ENCODE data around the gene SFT2D2.
"Not testable (repeated sequence)": the region's sequence is repeated elsewhere in the genome, so short reads cannot be mapped to it uniquely, and the experiment has no call there.

The SFT2D2 gene

DNA sequence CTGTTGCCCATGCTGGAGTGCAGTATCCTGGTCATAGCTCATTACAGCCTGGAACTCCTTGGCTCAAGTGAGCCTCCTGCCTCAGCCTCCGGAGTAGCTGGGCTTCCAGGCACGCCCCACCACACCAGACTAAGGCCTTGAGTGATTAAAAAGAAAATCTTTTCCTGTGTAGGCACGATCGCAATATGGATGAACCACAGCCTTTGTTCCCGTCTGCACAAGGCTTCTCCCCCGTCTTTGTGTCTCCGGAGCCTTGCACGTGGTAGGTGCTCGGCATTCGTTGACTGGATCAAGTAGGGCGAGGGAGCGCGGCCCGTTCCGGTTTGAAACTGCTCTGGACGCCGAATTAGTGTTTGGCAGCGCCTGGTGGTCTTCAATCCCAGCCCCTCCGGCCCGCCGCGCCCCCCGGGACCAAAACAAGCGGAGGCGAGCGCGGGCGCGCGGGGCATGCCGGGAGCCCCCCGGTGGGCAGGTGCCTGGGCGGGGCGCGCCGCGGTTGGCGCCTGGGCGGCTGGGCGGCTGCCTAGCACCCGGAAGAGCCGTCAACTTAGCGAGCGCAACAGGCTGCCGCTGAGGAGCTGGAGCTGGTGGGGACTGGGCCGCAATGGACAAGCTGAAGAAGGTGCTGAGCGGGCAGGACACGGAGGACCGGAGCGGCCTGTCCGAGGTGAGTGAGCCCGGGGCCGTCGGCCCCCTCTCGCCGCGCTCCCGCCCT lies at the start of gene SFT2D2:
TSS of gene SFT2D2 (plus strand) at position 529 of the 715 bp plus-strand sequence. CDS start at position 605, 76 bp downstream.
- DNase-seq (ENCODE audit: low spot score): peak; percentile 99

DNA sequence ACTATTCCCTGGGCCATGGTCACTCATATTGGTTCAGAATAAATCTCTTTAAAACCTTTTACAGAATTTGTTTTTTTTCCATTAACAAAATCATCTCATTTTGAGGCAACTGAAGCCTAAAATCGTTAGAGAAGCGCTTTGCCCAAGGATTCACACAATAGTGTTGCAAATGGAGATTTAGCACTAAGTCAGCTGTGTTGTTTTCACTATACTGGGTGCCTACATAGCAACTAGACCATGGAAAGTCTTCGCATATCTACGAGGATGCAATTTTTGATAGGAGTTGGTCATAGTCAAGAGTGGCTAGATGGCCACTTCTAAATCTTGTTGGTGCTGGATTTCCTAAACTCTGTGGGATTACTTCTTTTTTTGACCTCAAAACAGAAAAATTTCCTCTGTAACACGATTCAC lies 47.6 kb upstream of the SFT2D2 start:
- DNase-seq (ENCODE audit: low spot score): no peak

DNA sequence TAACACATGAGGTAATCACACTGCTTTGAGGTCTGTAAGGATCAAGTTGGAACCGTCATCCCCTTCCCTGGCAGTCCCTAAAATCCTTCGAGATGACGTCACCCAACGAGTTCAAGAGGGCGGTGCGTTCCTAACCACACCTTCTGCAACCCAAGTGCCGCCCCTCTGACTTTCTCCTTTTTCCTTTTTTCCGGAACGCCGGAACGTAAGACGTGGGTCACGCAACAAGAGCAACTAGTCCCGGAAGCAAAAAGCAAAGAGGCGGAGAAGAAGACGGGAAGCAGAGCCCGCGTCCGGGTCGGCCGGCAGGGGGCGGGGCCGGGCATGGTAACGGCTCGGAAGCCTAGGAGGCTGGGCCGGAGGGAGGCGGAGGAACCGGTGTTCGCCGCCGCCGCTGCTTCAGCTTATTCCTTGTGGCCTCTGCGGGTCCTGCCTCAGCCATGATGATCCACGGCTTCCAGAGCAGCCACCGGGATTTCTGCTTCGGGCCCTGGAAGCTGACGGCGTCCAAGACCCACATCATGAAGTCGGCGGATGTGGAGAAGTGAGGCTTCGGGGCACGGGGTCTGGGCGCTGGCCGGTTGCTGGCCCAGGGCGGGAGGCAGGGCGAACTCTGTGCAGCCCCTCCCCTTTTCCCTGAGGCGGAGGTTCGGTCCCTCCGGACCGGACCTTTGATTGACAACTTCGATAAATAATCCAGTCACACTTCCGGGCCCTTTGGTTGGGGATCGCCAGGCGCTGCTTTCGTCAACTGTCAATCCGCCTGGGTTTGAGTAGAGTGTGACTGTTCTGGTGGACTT lies 47.0 kb upstream of the SFT2D2 start, which contains the start of gene TIPRL:
TSS of gene TIPRL (plus strand) at position 325 of the 800 bp plus-strand sequence. CDS start at position 441, 116 bp downstream.
- DNase-seq (ENCODE audit: low spot score): peak; percentile 95

DNA sequence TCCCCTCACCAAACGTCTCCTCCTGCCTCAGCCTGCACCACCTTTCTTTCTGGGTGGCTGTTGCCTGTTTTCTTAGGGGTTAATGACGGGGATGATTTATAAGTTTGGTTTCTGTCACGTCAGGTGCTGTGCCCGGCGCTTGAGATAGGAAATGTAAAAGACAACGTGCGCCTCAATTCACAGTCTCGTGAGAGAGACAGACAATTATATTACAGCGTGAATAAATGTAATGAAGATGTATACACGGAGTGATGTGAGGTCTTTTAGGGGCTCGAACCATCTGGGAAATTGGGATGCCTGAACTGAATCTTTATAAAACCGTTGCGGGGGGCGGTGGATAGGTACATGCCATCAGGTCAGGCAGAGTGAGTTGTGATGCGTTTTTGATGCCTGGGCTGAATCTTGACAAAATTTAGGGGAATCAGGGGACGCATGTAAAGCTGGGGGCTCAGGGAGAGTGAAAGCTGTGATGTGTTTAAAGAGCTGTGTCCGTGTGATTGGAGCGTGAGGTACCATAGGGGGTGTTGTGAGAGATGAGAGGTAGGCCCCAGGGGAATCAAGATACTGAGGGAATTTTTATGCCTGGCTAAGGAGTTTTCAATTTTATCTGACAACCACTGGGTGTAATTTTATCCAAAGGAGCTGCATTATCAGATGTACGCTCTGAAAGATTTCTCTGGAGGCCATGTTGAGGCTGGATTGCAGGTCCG lies 46.2 kb upstream of the SFT2D2 start:
- peak; percentile 46 for DNase-seq (ENCODE audit: low spot score)

DNA sequence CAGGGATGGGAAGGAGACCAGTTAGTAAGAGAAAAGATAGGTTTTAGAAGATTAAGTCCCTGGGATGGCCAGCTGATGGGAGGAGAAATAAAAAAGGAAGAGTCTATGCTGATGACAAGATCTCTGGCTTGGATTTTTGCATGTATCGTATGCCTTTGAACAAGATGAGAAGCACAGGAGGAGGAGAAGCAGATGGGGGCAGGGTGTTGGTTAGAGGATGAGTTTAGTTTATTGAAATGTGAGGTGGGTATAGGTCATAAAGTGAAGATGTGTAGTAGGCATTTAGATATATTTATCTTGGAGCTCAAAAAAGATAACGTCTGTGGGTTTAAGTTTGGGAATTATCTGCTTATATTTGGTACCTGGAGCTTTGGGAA lies 45.7 kb upstream of the SFT2D2 start:
- DNase-seq (ENCODE audit: low spot score): no peak

DNA sequence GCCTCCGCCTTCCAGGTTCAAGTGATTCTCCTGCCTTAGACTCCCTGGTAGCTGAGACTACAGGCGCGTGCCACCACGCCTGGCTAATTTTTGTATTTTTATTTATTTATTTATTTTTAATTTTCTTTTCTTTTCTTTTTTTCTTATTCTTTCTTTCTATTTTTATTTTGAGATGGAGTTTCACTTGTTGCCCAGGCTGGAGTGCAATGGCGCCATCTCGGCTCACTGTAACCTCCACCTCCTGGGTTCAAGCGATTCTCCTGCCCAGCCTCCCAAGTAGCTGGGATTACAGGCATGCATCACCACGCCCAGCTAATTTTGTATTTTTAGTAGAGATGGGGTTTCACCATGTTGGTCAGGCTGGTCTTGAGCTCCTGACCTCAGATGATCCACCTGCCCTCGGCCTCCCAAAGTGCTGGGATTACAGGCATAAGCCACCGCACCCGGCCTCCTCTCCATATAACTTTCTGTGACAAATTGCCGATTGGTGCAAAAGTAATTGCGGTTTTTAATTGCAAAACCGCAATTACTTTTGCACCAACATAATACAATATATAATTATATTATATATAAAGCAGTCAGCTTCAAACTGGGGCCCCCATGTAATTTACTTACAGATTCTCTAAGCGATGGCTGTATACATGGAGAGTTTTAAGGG lies 44.6 kb upstream of the SFT2D2 start:
- not testable (repeated sequence) for DNase-seq (ENCODE audit: low spot score)

DNA sequence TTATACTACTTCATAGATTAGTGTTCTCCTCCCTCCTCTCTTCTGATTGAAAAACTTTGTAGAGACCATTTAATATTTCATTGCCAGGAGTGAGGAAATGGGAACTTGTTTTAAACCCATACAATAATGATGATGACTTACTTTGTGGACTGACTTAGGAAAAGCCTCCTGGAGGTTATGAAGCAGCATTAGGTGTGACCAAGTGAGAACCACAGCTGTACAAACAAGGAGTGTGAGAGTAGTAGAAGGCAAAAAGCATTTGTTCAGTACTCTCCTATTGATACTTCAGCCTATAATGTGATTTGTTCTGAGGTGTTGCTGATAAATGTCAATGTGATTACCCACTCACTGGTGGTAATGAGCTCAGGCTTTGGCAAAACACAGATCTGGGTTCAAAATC lies 38.6 kb upstream of the SFT2D2 start:
- no peak for DNase-seq (ENCODE audit: low spot score)

DNA sequence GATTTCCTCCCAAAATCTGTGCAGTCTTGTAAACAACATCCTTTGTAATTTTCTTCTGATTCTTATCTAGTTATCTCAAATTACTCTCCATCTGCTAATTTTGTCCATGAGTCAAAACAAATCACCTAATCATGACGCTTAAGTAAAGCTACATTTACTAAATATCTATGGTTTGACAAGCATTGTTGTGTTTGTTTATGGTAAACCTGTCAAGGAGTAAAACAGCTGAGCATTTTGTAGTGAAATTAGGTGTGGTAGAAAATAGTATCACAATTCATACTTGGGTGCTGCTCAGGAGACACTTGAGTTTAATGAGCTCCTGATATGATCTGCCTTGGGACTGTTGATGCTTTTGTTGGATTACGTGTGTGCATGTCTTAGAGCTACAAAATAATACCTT lies 35.4 kb upstream of the SFT2D2 start:
- peak; percentile 33 for DNase-seq (ENCODE audit: low spot score)

DNA sequence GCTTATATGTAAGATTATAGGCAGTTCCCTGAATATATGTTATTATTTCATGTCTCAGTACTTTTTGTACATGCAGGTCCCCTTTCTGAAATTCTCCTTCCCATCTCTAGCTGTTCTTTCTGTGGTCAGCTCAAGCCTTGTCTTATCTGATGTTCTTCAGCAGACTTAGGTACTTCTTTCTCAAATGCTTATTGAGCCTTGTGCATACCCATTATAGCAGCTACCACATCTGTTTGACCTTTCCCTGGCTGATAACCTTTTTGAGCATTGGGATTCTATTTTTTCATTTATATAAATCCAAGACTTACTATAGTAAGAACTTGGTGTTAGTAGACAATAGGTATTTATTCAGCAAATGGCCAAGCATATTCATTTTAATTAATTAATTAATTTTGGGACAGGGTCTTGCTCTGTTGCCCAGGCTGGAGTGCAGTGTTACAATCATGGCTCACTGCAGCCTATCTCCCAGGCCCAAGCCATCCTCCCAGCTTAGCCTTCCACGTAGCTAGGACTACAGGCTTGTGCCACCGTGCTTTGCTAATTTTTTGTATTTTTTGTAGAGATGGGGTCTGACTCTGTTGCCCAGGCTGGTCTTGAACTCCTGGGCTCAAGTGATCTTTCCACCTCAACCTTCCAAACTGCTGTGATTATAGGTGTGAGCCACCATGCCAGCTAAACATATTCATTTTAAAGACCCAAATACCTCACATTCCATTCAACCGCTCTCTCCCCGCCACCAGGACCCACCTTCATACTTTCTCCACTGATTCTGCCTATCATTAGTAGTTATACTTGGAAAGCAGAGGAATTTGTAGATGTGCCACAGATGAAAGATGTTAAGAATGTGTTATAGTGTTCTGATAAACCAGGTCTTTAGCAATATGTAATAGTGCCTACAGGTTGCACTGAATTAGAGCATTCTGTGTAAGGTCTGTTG lies 30.3 kb upstream of the SFT2D2 start:
- no peak for DNase-seq (ENCODE audit: low spot score)

DNA sequence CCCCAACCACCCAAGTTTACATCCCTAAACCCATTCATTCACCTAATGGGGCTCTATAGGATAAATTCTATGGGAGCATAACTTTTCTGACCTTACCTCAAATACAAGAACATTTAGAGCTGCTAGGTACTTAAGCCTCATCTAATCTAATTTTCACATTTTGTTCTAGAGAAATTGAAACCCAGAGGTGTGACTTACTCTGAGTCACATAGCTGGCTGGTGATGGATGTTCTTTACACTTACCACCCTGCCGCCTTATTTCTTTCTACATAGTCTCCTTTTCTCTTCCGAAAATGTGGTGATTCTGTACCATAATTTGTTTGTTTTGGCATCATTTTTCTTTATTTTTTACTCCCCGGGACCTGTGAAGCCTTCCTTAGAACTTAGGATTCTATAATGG lies 26.7 kb upstream of the SFT2D2 start:
- DNase-seq (ENCODE audit: low spot score): no peak

DNA sequence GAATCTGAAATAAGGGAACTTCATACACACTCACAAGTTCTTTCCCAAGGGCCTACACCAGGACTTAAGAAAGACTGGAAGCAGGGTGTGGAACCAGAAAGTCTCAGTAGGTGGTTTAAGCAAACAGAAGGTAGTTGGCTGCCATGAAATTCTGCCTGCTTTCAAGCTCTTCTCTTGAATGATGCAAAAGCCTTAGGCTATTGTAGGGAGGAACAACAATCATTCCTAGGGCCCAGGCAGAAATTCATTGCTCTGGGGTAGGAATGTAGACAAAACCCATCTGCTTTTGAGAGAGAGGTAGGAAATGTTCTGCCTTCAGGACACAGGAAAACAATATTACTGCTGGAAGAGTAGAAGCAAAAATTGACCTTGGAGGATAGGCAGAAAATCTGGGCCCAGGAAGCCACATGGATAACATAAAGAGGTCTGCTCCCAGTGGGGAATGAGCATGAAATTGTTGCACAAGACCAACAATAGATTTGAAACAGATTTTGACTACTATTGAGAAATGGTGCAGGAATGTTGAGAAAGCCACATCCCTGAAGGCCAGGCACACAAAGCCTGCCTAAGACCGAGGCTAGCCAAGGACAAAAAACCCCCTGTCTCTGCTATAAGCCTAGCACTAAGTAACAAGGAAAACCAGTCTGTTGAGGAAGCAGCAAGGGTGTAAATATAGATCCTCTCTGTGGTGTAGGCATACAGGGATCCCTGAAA lies 22.7 kb upstream of the SFT2D2 start:
- no peak for DNase-seq (ENCODE audit: low spot score)

DNA sequence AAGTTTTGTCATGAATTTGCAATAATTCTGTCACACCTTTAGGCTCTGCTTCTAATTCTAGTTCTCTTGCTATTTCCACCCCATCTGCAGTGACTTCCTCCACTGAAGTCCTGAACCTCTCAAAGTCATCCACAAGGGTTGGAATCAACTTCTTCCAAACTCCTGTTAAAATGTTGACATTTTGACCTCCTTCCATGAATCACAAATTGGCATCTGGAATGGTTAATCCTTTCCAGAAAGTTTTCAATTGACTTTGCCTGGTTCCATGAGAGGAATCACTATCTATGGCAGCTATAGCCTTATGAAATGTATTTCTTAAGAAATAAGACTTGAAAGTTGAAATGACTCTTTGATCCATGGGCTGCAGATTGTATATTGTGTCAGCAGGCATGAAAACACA lies 19.7 kb upstream of the SFT2D2 start:
- DNase-seq (ENCODE audit: low spot score): no peak

DNA sequence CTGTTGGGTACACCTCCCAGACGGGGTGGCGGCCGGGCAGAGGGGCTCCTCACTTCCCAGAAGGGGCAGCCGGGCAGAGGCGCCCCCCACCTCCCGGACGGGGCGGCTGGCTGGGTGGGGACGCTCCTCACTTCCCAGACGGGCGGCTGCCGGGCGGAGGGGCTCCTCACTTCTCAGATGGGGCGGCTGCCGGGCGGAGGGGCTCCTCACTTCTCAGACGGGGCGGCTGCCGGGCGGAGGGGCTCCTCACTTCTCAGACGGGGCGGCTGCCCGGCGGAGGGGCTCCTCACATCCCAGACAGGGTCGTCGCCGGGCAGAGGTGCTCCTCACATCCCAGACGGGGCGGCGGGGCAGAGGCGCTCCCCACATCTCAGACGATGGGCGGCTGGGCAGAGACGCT lies 18.1 kb upstream of the SFT2D2 start:
- DNase-seq (ENCODE audit: low spot score): not testable (repeated sequence)

DNA sequence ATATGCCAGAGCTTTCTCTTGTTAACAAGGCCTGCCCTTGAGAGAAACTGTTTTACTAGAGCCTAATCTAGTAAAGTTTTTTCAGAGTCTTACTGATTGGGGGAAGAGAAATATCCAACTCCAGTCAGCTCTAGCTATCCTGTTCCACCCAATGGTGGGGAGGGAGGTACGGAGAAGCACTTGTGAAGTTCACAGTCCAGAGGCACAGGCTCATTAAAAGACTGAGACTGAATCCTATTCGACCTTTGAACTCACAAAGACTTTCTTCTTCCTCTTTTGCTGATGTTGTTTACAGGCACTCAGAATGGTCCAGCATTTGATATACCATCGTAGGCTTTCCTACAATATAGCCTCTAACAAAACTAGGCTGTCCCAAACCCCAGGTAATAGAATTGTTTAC lies 15.5 kb upstream of the SFT2D2 start:
- DNase-seq (ENCODE audit: low spot score): no peak

DNA sequence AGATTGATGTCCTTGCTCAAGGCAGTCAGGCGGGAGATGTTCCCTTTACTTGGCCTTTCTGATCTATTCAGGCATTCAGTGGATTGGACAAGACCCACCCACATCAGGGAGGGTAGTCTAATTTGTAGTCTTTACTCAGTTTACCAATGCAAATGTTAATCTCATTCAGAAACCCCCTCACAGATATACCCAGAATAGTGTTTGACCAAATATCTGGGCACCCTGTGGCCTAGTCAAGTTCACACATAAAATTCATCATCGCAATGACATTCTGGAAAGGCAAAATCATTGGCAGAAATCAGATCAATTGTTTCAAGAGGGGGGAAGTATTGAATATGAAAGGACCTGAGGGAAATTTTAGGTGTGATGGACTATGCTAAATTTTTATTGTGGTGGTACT lies 12.5 kb upstream of the SFT2D2 start:
- no peak for DNase-seq (ENCODE audit: low spot score)

DNA sequence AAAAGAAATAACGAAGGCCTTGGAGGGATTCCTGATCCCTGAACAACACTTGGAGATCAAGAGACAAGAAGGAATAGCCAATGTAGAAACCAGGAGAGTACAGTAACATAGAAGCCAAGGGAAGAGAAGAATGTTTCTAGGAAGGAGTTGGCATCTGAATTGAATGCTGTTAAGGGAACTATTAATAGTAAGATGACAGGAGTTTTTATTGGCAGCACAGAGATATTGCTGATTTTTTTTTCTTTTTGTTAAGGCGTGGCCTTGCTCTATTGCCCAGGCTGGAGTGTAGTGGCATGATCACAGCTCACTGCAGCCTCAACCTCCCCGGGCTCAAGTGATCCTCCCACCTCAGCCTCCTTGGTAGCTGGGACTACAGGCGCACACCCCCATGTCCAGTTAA lies 9.6 kb upstream of the SFT2D2 start:
- no peak for DNase-seq (ENCODE audit: low spot score)

DNA sequence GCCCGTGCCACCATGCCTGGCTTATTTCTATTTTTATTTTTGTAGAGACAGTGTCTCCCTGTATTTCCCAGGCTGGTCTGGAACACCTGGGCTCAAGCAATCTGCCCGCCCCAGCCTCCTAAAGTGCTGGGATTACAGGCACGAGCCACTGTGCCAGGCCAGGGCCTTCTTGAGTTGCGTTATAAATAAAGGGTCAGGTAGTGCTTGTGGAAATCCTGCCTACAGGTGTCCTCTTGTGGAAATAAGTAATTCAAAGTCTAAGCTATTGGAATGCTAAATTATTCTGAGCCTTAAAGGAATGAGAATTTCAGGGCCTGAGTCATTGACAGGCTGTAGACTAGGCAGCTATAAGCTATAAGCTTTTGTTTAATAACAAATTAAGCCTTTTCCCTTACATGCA lies 8.1 kb upstream of the SFT2D2 start:
- DNase-seq (ENCODE audit: low spot score): no peak

DNA sequence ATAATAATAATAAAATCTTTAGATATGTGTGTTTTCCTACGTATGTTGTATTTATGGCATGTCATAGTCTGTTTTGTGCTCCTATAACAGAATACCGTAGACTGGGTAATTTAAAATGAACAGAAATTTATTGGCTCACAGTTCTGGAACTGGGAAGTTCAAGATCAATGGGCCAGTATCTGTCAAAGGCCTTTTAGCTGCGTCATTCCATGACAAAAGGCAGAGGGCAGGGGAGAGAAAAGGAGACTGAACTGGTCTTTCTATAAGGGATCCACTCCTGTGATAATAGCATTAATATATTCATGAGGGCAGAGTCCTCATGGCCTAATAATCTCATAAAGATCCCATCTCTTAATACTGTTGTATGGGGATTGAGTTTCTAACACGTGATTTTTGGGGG lies 7.1 kb upstream of the SFT2D2 start:
- DNase-seq (ENCODE audit: low spot score): no peak

DNA sequence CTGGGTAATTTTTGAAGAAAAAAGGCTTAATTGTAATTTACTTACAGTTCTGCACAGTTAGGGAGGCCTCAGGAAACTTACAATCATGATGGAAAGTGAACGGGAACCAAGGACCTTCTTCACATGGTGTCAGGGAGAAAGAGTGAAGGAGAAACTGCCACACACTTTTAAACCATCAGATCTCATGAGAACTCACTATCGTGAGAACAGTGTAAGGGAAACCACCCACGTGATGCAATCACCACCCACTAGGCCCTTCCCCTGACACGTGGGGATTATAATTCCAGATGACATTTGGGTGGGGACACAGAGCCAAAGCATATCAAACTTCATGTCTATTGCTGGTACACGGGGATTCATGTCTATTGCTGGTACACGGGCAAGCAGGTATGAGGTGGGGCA lies 5.3 kb upstream of the SFT2D2 start:
- no peak for DNase-seq (ENCODE audit: low spot score)

DNA sequence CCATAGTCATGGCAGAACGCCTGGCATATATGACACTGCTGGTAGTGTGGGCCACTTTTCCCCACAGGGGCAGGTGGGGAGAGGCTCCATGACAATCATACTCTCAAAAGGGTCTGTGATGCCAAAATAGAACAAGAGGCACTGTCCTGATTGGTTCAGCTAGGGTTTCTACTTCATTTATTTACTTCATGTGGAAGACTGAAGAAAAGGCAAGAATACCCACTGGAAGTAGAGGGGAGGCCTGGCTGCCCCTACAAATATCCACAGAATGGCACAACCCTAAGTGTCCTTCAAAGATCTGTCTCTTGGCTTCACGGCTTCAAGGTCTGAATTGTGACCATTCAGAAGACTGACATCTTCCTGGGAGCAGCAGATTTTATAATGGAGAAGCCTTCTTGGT lies 4.5 kb upstream of the SFT2D2 start:
- DNase-seq (ENCODE audit: low spot score): no peak

DNA sequence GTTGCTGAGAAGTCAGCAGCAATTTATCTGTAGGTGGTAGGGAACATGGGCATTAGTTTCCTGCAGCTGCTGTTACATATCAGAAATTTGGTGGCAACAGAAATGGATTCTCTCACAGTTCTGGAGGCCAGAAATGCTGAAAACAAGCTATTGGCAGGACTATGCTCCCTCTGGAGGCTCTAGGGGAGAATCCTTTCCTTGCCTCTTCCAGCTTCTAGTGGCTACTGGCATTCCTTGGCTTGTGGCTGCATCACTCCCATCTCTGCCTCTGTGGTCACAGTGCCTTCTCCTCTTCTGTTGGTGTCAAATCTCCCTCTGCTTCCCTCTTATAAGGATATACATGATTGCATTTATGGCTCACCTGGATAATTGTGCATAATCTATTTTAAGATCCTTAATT lies 2.5 kb upstream of the SFT2D2 start:
- no peak for DNase-seq (ENCODE audit: low spot score)
